CD4-positive, alpha-beta T cell treated with Interleukin-2 at 100 ng/mL for 4 hours (primary cell): ENCODE results near the gene SLC1A3.
A peak's percentile ranks its signal among the peaks of the same experiment; 100 is the strongest.

Experiments used
- DNase-seq: peaks from one replicate; pipeline ENCODE4 v3.0.0-alpha.2; 2020; ENCODE audit warnings: low spot score

Gene SLC1A3

DNA sequence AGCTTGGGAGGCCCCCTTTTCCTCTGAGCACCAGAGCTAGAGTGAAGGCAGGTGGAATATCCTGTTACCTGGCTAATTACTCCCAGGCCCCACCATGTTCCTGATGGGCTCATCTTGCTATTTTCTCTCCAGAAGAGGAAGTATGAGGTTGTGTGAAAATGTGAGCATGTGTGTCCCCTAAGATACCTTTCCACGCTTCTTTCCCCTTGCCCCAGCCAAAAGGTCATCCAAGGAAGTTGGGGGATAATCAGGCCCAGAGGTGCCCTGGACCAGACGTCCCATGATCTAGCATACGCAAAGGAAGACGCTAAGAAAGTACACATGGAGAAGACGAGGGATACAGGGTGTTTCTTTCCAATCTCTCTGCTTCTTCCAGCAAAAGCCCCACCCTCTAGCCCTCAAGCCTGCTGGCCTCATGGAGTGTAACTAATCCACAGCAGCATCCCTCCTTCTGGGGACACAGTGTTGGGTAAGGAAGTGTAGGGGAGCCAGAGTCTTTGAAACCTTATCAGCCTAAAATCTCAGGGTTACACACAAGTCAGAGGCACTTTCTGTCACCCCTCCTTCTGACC lies 115.3 kb downstream of the SLC1A3 start:
- no peak for DNase-seq

GRCh38 chr5:36722900-36723299 lies 116.5 kb downstream of the SLC1A3 start:
- DNase-seq = peak; percentile 16

DNA sequence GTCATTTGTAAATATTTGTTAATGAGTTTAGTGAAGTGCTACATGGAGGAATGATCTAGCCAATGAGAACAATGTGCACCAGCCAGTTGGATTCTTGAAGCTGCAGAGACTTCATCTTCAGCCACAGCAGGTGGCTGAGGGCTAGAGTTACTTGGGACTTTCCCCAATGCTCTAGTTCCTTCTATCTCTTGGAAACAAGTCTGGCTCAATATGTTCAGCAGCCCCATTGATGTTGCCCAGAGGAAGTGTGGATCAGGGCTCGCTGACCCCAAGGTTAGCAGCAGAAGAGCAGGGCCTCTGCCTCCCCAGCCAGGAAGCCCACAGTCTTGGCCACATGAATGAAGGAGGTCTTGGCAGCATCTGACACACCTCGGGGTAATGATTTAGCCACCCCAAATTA lies 117.5 kb downstream of the SLC1A3 start:
- no peak for DNase-seq

DNA sequence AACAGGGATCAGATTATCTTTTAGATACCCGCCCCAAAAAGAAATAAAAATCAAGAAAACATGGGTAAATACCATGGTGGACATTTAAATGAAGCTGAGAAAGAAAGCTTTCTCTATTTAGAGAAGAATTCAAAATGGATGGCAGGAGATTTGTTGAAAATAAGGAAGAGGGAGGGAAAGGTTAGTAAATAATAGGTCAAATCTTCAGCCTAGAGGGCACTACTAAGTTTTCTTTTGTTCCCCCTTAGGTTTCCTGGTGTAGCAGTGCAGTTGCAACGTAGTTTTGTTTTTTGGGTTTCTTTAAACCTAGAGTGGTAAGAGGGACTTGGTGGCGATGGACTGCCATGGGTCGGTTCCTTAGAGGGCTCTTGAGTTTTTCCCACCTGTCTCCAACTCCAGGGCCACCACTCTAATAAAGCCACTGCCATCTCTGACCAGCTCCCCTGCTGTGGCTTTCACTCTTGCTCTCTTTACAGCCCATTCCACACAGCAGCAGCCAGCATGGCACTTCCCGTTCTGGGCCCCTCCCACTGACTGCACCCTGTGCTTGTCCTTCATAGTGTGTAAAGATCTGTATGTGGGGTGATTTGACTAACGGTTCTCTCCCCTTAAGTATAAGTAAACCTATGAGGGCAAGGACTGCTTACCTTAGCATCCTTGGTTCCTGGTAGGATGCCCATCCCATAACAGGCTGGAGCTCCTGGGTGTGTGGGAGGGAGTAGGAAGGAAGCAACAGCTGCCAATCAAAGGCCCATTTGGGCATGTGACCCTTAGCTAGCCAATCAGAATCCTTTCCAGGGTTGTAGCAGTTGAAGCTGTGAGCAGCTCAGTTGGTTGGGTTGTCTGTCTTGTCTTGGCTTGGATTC lies 118.3 kb downstream of the SLC1A3 start:
- peak; percentile 44 for DNase-seq

DNA sequence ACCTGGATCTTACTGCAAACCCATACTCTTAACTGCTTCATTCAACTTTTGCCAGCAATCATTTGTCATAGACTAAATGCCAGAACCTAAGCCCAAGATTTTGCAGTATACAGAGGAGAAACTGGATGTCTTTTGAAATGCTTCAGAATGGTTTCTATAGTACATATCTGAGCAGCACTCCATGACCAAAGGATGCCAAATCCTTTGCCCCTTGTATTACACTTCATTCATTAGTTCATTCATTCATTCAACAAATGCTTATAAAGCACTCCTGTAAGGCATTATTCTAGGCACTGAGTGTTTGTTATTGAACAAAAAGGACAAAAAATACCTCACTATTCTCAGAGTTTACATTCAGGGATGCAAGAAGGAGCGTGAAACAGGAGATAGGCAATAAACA lies 119.9 kb downstream of the SLC1A3 start:
- no peak for DNase-seq

GRCh38 chr5:36726767-36727166 lies 120.4 kb downstream of the SLC1A3 start:
- DNase-seq = no peak

GRCh38 chr5:36728697-36729543 lies 122.5 kb downstream of the SLC1A3 start:
- peak; percentile 68 for DNase-seq

DNA sequence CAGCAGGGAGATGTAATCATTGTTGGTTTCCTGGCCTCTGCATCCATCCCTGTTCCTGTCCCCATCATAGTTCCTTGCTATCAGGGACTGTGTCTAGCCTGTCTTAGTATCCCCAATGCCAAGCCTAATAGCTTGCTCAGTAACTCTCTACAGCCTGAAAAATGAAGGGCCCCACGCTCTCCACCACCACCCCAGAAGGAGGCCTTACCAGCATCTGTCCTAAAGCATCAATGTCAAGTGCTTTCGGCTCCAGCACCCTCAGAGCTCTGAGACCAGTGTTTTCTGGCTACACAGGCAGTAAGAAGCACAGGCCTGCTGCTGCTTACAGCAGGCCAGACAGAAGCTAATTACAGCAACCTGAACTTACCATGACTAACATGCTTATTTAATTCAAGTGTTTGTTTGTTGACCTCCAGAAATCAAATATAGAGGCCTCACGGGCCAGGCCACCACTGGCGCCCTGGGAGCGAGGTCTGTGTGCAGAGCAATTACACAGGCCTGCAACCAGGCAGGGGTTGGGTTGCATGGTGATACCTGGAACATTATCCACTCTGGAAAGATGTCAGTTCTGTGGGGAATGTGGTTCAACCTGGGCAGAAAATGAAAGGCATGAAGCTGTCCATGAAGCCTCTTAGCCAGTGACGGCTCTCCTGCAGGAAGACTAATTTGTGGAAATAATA lies 124.3 kb downstream of the SLC1A3 start:
- DNase-seq = no peak

DNA sequence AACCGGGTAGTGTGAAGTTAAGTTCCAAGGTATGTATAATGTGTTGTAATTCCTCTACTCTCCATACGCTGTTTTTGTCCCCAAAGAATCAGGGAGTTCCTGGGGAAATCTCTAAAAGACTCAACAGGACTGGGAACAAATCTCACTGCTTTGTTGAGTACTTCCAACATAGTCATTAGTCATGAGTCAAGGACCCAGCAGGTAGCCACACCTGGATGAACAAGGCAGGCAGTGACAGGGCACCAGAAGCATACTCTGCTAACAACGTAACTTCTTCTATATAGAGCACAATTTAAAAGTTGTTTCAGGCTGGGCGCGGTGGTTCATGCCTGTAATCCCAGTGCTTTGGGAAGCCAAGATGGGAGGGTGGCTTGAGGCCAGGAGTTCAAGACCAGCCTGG lies 126.8 kb downstream of the SLC1A3 start:
- DNase-seq = no peak

DNA sequence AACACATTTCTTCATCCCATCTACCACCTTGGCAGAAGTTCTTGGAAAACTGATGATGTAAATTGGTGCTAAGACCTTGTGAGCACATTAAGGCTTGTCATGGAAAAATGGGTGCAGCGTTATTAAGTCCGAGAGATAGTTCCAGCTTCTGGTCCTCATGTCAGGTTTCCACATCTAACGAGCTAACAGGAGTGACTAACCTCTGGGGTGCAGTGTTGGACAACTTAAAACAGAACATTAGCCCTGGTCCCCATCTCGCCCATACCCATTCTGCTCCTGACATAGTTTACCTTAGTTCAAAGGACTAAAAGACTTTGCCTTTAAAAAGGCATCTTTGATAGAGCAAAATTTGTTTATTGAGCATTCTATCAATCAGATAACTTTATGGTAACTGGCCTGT lies 128.0 kb downstream of the SLC1A3 start:
- no peak for DNase-seq

DNA sequence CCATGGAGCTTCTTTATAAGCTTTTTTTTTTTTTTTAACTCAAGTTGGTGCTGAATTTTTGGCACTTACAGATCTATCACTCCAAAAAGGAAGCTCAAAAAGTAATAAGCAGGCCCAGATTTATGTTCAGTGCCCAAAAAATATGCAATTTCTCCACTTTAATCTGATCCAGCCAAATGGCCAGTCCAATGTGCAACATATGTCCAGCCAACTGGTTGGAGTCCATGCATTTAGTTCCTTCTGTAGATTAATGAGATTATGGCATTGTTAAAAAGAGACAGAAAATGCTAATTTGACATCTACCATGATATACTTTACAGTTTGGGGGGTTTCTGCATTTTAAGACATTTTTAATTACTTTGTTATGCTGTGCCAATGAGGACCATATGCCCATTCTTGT lies 129.5 kb downstream of the SLC1A3 start:
- no peak for DNase-seq
